H9 (cell line): ENCODE results near the gene PRDM2. TPM values are rescaled to one million over a fixed set of nuclear protein-coding genes. Genes with fewer than 3 reads are reported as not detected.

Source experiments
- DNase-seq: peaks from one replicate; pipeline ENCODE4 v3.0.0-alpha.2; 2017
- H2AFZ ChIP-seq: one replicate; pipeline ENCODE4 v1.6.1; 2013; ENCODE audit warnings: mild to moderate bottlenecking, low read length, control low read depth, moderate library complexity
- H2AK5ac ChIP-seq: 2 replicates; pipeline ENCODE4 v1.6.1; 2013; ENCODE audit warnings: low read length, control low read depth, mixed read lengths; ENCODE audit not compliant: insufficient read length
- H2BK120ac ChIP-seq: one replicate; pipeline ENCODE4 v1.6.1; 2013; ENCODE audit warnings: low read depth, mild to moderate bottlenecking, low read length, control low read depth, inconsistent platforms; ENCODE audit not compliant: poor library complexity, severe bottlenecking
- H2BK12ac ChIP-seq: 2 replicates; pipeline ENCODE4 v1.6.1; 2013; ENCODE audit warnings: low read length, control low read depth, mixed read lengths, low read depth; ENCODE audit not compliant: insufficient read length
- H2BK15ac ChIP-seq: 2 replicates; pipeline ENCODE4 v1.6.1; 2013; ENCODE audit warnings: low read depth, low read length, control low read depth
- H2BK20ac ChIP-seq: one replicate; pipeline ENCODE4 v1.6.1; 2013; ENCODE audit warnings: low read depth, mild to moderate bottlenecking, low read length, control low read depth, inconsistent platforms; ENCODE audit not compliant: poor library complexity, severe bottlenecking
- H2BK5ac ChIP-seq: 2 replicates; pipeline ENCODE4 v1.6.1; 2013; ENCODE audit warnings: low read length, control low read depth, mixed read lengths; ENCODE audit not compliant: insufficient read length
- H3K14ac ChIP-seq: 2 replicates; pipeline ENCODE4 v1.6.1; 2013; ENCODE audit warnings: low read length, control low read depth; ENCODE audit not compliant: insufficient read depth
- H3K18ac ChIP-seq: 2 replicates; pipeline ENCODE4 v1.6.1; 2013; ENCODE audit warnings: low read depth, mild to moderate bottlenecking, mixed read lengths, low read length, control low read depth; ENCODE audit not compliant: insufficient read length
- H3K23ac ChIP-seq: 2 replicates; pipeline ENCODE4 v1.6.1; 2013; ENCODE audit warnings: low read length, control low read depth, mixed read lengths, low read depth; ENCODE audit not compliant: insufficient read length
- H3K23me2 ChIP-seq: 2 replicates; pipeline ENCODE4 v1.6.1; 2013; ENCODE audit warnings: low read depth, mild to moderate bottlenecking, mixed read lengths, low read length, control low read depth; ENCODE audit not compliant: insufficient read length, poor library complexity, severe bottlenecking
- H3K27ac ChIP-seq: 2 replicates; pipeline ENCODE4 v1.5.1; 2013; ENCODE audit warnings: low read length, control low read depth, mixed read lengths, low read depth; ENCODE audit not compliant: insufficient read length
- H3K27me3 ChIP-seq: 2 replicates; pipeline ENCODE4 v1.6.1; 2013; ENCODE audit warnings: low read length, control low read depth, inconsistent platforms; ENCODE audit not compliant: insufficient read depth
- H3K4ac ChIP-seq: 2 replicates; pipeline ENCODE4 v1.6.1; 2013; ENCODE audit warnings: low read depth, mild to moderate bottlenecking, control low read depth, inconsistent platforms, low read length, moderate library complexity
- H3K4me1 ChIP-seq: 2 replicates; pipeline ENCODE4 v1.6.1; 2013; ENCODE audit warnings: low read length, control low read depth, inconsistent platforms; ENCODE audit not compliant: insufficient read depth
- H3K4me2 ChIP-seq: 2 replicates; pipeline ENCODE4 v1.6.1; 2013; ENCODE audit warnings: low read length, control low read depth, mixed read lengths; ENCODE audit not compliant: insufficient read length, insufficient read depth
- H3K56ac ChIP-seq: 2 replicates; pipeline ENCODE4 v1.6.1; 2013; ENCODE audit warnings: low read depth, mild to moderate bottlenecking, mixed read lengths, low read length, control low read depth; ENCODE audit not compliant: insufficient read length
- H3K79me1 ChIP-seq: 2 replicates; pipeline ENCODE4 v1.6.1; 2013; ENCODE audit warnings: low read depth, mild to moderate bottlenecking, moderate library complexity, low read length, control low read depth, inconsistent platforms; ENCODE audit not compliant: insufficient read depth, poor library complexity, severe bottlenecking
- H3K79me2 ChIP-seq: 2 replicates; pipeline ENCODE4 v1.6.1; 2013; ENCODE audit warnings: low read length, control low read depth, inconsistent platforms; ENCODE audit not compliant: insufficient read depth
- H3K9ac ChIP-seq: 2 replicates; pipeline ENCODE4 v1.6.1; 2013; ENCODE audit warnings: low read length, control low read depth, mixed read lengths; ENCODE audit not compliant: insufficient read length; ENCODE audit errors: extremely low read depth
- H3K9me3 ChIP-seq: one replicate; pipeline ENCODE4 v1.6.1; 2013; ENCODE audit warnings: low read depth, low read length, inconsistent platforms; ENCODE audit not compliant: control insufficient read depth
- H3T11ph ChIP-seq: one replicate; pipeline ENCODE4 v1.6.1; 2013; ENCODE audit warnings: mild to moderate bottlenecking, low read length, control low read depth, inconsistent platforms
- H4K20me1 ChIP-seq: one replicate; pipeline ENCODE4 v1.6.1; 2013; ENCODE audit not compliant: control insufficient read depth, insufficient read length, insufficient read depth
- H4K5ac ChIP-seq: 2 replicates; pipeline ENCODE4 v1.6.1; 2013; ENCODE audit warnings: low read depth, mild to moderate bottlenecking, mixed read lengths, low read length, control low read depth; ENCODE audit not compliant: insufficient read length
- H4K8ac ChIP-seq: replicated peaks from 2 replicates; pipeline ENCODE4 v1.6.1; 2013; ENCODE audit warnings: low read length, control low read depth, mixed read lengths, low read depth; ENCODE audit not compliant: insufficient read length
- H4K91ac ChIP-seq: 2 replicates; pipeline ENCODE4 v1.6.1; 2013; ENCODE audit warnings: low read depth, mild to moderate bottlenecking, moderate library complexity, mixed read lengths, low read length, control low read depth; ENCODE audit not compliant: insufficient read length
- H3K27ac Mint-ChIP-seq, 3 experiments: 2 replicates in 2 of 3; 3 replicates in 1 of 3; pipeline ENCODE4 v1.8.0; 2020 to 2021; ENCODE audit warnings: mixed read lengths in 3 of 3, mild to moderate bottlenecking in 1 of 3, moderate library complexity in 1 of 3
- H3K27me3 Mint-ChIP-seq: 2 replicates; pipeline ENCODE4 v1.8.0; 2021; ENCODE audit warnings: low read depth, mild to moderate bottlenecking, moderate library complexity, mixed read lengths
- H3K36me3 Mint-ChIP-seq, 3 experiments: 2 replicates in 2 of 3; 3 replicates in 1 of 3; pipeline ENCODE4 v1.8.0; 2020 to 2021; ENCODE audit warnings: low read depth in 3 of 3, mixed read lengths in 3 of 3; ENCODE audit not compliant: insufficient read depth in 1 of 3
- H3K4me1 Mint-ChIP-seq, 2 experiments: 2 replicates each; pipeline ENCODE4 v1.8.0; 2020; ENCODE audit warnings: mixed read lengths in 2 of 2
- H3K4me3 Mint-ChIP-seq, 2 experiments: 2 replicates in 1 of 2; 3 replicates in 1 of 2; pipeline ENCODE4 v1.8.0; 2020 to 2021; ENCODE audit warnings: mild to moderate bottlenecking in 2 of 2, mixed read lengths in 2 of 2, moderate library complexity in 1 of 2
- H3K9me3 Mint-ChIP-seq, 2 experiments: 2 replicates in 1 of 2; 3 replicates in 1 of 2; pipeline ENCODE4 v1.8.0; 2020; ENCODE audit warnings: mild to moderate bottlenecking in 2 of 2, mixed read lengths in 2 of 2, moderate library complexity in 1 of 2
- CTCF ChIP-seq: fragments of 200-600 bp; sonication (generic); conservative IDR thresholded peaks from 3 replicates; pipeline ENCODE4 v1.8.0; 2021; ENCODE audit warnings: antibody characterized with exemption, mild to moderate bottlenecking
- WGBS: extraction: QIAGEN DNeasy Blood & Tissue Kit; methylation state at CpG from one replicate; pipeline ENCODE4 v1.1.7; 2013; ENCODE audit warnings: missing lambda C conversion rate, low lambda C conversion rate, mixed read lengths; ENCODE audit not compliant: insufficient read length; ENCODE audit errors: extremely low coverage; 5-methylcytosine and 5-hydroxymethylcytosine counted together
- total RNA-seq: library from RNA; stranded (reverse); gene quantifications from 2 replicates; pipeline ENCODE4 v1.2.1, GENCODE V29; 2021

The PRDM2 gene
- total RNA-seq, 1 experiment from 2014 or later: 24.5 TPM

- Histone ChIP-seq H2BK12ac (no peak overlapping the region), H3K79me2 (no peaks in the 10 kb centered on the region), H3K18ac (no peak overlapping the region), H3K14ac (no peak overlapping the region), H2BK15ac (no peak overlapping the region), H4K20me1 (no peaks in the 10 kb centered on the region), H4K5ac (no peak overlapping the region), H3K9ac (no peak overlapping the region), H3K27me3 (no peaks in the 10 kb centered on the region), H3K23ac (no peak overlapping the region), H2BK120ac (no peak overlapping the region), H3K4me1 (no peaks in the 10 kb centered on the region), H2AFZ (no peak overlapping the region), H3T11ph (no peak overlapping the region), H3K79me1 (no peaks in the 10 kb centered on the region), H2BK5ac (no peak overlapping the region), H3K23me2 (no peaks in the 10 kb centered on the region), H3K4ac (no peak overlapping the region), H3K9me3 (no peaks in the 10 kb centered on the region), H3K56ac (no peak overlapping the region), H3K27ac (no peak overlapping the region), H4K8ac (no peak overlapping the region), H4K91ac (no peak overlapping the region), H2BK20ac (no peak overlapping the region), H2AK5ac (no peak overlapping the region), H3K4me2 (no peak overlapping the region)
- Mint-ChIP-seq H3K27ac (no peak overlapping the region), H3K9me3 (no peaks in the 10 kb centered on the region), H3K36me3 (peaks cover 0 to 2% (median 0%) of the 10 kb centered on the region in 3 experiments; a peak in 2 of 7 replicates), H3K4me3 (no peak overlapping the region), H3K4me1 (peaks cover 21 to 22% of the 10 kb centered on the region in 2 experiments), H3K27me3 (peaks cover 3% of the 10 kb centered on the region; the same call in 1 of the 2 replicates)
- WGBS: no CpG with 5 or more reads among the region's 10 CpGs
- TF ChIP-seq CTCF: no peak
- no peak for DNase-seq
Observed at GRCh38 chr1:13799502-13800283, 99.7 kb downstream of the PRDM2 start.
